Stimulated activated CD8-positive, alpha-beta memory T cell treated with anti-CD3 and anti-CD28 coated beads, Interleukin-2, amount 100 ng/mL, for 48 hours (primary cell): ENCODE results near the gene GDA.

Experiments
- DNase-seq, 2 donors: peaks; one replicate each; pipeline ENCODE4 v3.0.0-alpha.2; 2020; ENCODE audit warnings: low read depth in 2 of 2

Gene GDA

DNA sequence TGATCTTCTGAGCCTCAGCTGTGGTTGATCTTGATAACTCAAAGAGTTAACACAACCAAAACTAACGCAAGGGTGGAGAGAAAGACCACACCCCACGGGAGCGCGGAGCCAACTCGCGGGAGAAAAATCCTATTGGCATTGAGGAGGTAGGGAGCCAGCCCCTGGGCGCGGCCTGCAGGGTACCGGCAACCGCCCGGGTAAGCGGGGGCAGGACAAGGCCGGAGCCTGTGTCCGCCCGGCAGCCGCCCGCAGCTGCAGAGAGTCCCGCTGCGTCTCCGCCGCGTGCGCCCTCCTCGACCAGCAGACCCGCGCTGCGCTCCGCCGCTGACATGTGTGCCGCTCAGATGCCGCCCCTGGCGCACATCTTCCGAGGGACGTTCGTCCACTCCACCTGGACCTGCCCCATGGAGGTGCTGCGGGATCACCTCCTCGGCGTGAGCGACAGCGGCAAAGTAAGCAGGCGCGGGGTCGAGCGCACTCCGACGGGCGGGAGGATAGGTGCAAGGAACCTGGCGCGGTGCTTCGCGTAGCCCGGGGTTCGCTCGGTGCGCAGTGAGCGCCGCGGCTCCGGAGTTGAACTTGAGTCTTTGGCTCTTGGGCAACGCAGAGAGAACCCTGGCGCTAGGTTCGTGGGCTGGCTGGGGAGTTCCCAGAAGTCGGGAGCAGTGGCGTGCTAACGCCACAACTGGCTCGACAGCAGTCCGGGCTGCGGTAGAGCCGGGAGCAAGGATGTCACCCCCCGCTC is at the start of gene GDA:
GDA (plus strand) TSS at position 210 of the 745 bp plus-strand sequence; CDS start at position 330, 120 bp downstream.
- no peak for DNase-seq

DNA sequence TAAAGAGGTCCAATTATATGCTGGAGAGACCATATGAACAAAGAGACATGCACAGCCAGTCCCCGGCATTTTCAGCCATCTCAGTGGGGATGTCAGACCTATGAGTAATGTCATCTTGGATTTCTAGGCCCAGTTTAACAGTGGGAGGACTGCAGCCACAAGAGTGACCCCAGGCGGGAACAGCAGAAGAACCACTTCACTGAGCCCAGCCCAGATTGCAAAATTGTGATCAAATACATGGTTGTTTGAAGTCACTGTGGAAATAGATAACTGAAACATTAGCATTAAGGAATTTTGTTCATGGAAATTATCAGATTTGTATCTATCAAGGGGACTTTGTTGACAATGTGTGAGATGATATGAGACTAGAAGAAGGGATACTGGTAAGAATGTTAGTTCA is 46.7 kb upstream of the GDA start:
- no peak for DNase-seq

DNA sequence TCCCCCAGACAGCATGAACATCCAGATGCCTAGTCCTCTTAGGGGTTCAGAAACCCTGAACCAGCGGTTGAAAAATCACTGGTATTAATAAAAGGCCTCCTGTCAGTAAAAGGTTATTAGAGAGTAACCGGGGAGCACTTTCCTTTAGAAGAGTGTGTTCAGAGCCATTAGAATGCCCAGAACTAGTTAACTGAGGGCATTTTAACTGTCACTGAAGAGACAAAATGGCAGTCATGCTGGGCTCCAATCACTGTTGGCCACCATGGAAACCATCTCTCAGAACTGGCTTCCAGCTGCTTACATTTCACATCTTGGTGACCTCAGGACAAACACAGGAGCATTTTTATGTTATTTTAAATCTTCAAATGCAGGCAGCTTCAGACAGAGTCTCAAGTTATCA is 36.2 kb upstream of the GDA start:
- no peak for DNase-seq

DNA sequence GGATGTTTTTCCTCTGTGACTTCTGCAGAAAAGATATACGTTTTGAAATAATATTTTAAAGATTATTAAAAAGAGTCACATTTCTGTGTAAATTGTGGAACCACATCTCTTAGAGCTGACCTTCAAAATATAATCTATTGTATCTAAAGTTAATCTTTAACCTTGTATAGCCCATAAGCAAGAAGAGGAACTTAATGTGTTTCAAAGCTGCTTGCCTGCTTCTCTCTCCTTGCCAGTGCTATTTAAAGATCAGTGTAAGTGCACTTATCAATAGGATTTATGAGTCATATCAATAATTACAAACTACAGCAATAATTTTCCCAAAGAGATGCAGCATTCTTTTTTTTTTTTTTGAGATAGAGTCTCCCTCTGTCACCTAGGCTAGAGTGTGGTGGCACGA is 29.4 kb upstream of the GDA start:
- no peak for DNase-seq

DNA sequence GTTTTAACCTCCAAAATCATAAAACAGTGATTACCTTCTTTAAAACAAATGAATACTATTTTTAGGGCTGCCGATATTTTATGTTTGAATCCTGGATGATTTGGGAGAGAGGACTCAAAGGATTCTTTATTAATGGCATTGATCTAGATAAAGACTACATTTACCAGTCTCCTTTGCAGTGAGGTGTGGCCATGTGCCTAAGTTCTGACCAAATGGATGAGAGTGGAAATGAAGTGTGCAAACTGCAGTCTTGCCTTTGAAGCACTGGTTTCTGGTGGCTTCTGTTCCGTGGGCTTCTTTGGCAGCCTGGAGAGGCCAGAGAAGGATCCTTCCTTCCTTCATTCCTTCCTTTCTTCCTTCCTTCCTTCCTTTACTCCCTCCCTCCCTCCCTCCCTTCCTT is 24.3 kb upstream of the GDA start:
- DNase-seq, result no peak

DNA sequence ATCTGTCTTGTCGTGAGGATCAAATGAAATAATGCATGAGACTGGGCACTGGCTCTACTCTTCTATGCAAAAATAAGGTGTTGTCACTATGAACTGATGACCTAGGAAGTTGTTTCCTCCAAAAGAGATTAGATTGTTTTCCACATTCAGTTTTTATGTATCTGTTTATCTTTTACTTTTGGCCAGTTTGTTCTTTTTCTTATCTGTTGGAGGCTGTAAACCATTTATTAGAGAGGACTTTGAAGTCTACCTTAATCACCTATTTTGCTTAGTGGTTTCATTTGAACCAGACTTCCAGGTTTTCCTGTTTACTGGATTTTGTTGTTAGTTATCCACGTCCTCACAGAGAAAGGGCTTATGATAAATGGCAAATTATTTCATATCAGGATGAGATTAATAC is 21.5 kb upstream of the GDA start:
- DNase-seq, result no peak

DNA sequence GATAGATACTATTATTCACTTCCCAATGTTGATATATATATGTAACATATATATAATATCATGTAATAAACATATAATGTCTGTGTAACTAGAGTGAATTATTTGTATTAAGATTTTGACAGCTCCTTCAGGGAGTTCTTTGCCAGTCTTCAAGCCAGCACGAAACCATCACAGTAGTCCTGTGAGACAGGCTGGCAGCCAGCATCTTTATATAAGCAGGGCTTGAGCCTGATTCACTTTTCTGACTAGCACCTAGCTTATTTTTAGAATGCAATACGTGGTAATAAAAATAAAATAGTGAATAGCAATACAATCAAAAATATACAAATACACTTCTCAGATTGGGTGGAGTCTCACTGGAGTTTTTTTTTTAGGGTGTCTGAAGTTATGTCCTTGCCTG is 20.7 kb upstream of the GDA start:
- no peak for DNase-seq

DNA sequence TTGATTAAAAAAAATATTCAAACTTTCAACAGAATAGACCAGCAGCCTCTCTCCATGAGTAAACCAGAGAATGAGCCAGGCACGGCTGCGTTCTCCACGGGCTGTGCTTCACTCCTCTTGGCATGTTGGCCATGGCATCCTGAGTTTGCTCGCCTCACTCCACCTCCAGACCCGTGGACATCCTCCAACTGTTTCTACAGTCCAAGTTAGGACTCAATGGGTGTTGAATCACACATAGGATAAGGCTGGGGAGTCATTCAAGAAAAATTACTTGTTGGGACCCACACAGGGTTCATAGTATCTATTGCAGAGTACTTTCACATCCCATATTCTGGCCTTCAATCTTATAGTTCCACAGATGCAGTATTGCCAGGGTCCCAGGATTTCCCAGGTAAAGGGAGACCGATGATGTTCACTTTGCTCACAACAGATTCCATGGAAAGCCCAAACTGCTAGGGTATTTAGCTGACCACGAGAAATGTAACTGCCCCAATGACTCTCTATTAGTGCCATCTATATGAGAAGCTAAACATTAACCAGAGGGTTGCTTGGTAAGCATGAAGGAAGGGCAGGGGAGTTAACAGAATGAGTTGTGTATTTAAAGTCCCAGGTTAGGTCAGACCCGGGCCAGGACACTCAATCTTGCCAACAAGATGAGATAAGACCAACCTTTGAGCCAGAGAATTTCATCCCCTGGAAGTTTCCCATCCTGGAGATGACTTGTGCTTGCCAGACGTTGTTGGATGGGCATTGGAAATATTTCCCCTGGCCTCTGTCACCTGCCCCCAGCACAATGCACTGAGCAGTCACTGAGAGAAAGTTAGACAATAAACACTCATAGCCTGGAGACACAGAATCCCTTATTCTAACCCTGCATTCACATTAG is 19.7 kb upstream of the GDA start:
- no peak for DNase-seq

DNA sequence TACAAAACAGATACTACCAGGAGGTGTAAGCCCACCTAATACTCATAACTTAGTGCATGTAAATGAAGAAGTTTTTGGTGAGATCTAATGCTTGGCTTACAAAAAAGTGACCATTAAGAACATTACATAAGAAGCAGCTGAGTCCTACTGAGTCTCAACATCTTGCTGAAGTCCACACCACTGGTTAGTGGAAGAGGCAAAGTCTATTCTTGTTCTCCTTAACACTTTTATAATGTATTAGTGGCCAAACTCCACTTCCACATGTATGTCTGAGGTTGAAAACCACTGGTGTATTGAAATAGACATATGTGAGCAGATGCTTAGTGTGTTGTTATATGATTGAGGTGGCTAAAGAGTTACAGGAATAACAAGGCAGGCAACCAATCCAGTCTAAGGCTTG is 18.9 kb upstream of the GDA start:
- DNase-seq, result no peak

DNA sequence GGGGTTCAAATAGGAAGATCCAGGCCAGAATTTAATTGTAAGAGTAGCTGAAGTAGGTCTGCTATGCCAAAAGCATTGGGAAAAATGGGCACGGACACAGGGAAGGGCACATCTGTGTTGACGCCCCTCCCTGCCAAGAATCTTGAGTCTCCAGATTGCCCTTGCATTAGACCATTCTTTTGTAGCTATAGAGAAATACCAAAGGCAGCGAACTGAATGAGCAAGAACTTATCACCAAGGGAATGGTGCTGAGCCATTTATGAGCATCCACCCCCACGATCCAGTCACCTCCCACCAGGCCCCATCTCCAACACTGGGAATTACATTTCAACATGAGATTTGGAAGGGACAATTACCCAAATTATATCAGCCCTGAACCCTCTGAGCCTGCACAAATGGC is 18.0 kb upstream of the GDA start:
- no peak for DNase-seq

DNA sequence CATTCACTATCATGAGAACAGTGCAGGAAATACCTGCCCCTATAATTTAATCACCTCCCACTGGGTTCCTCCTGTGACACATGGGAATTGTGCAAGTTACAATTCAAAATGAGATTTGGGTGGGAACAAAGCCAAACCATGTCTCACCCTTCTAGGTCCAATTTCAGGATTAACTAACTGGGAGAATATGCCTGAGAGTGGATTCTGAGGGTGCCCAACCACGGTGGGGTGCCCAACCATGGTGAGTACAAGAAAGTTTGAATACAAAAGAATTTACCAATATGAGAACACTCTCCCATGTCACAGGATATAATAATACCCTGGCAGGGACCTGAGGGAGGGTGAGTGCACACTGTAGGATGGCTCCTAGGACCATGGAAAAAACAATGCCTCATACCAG is 17.2 kb upstream of the GDA start:
- DNase-seq, result no peak

DNA sequence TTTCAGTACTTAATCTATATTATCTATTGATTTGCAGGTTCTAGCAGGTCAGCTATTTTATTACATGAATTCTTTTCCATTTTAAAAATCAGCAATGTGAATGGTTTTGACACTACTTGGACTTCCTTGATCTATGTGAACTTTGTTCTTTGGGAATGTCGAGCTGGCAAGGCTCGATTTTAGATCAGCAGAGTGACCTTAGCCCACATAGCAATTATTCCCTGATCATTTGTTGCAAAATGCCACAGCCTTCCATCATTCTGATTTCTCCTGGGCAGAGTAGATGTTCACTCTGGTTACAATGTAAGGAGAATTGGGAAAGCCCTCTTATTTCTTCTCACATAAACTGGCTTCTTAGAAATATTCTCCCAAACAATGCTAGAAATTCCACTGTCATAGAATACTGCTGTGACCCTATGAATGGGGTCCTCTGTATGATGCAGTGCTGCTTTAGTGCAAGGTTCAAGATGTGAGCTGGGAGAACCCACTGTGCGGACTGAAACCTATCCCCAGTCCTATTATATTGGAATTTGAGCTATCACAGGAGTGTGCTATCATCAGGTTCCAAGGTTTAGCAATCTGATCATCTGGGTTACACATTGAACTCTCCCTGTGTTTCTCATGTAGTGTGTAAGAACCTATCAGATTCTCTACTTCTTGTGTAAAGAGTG is 15.7 kb upstream of the GDA start:
- DNase-seq, result no peak

DNA sequence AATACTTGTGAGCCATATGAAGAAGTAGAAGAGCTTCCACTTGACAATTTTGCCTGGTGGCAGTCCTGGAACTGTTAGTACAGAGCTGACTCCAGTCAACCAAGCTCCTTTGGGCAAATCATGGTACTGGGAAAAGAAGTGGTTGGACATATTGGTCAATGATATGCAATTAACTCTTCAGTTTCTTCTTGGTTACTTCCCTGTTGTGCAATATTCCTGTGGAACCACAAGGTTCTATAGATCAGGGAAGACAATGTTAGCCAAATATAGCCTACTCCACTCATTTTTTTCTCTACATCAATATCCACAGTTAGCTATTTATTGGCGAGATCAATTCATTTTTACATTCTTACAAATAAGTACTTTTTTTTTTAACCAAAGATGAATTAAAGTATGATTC is 14.4 kb upstream of the GDA start:
- no peak for DNase-seq

DNA sequence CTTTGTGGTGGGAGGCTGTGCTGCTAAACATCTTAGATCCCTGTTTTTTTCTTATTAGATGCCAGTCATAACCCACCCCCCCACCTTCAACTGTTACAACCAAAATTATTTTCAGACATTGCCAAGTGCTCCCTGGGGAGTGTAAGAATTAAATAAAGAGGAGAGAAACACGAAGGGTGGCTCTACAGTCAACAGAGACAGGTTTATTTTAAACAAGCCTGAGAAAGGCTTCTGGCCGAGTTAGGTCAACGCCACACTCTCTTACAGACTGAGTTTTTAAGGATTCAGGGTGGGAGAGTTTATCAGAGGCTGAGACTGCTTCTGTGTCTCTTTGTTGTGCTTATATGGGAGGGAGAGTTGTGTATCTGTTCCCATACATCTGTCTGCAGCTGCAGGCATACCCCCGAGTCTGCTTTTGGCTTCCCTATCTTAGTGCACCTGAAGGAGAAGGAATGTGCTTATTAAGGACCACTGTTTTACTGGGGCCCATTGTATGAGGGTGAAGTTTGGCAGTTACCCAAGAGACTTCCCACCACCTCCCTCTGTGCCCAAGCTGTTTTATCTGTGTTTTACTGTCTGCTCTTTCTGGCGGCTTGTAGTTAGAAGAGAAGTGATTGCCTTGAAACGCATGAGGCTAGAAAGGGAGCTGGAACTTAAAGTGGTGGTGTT is 11.4 kb upstream of the GDA start:
- no peak for DNase-seq

DNA sequence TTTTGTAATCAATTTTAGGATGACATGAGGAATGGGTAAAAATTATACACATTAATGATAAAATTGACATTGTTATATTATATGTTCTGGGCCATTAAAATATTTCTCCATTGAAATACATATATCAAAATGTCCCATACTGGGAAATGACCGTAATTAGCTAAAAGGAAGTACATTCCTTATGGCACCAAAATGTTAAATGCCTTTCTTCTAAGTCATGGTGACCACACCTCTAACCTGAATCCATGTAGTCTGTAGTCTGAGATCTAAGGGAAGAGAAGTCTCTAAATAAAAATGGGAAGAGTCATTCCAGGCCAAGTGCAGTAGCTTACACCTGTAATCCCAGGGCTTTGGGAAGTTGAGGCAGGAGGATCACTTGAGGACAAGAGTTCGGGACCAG is 10.0 kb upstream of the GDA start:
- DNase-seq, result no peak

DNA sequence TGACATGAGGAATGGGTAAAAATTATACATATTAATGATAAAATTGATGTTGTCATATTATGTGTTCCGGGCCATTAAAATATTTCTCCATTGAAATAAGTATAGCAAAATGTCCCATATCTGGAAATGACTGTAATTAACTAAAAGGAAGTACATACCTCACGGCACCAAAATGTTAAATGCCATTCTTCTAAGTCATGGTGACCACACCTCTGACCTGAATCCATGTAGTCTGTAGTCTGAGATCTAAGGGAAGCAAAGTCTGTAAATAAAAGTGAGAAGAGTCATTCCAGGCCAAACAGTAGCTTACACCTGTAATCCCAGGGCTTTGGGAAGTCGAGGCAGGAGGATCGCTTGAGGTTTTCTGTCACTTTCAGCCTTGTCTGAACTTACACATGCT is 8.7 kb upstream of the GDA start:
- DNase-seq, result no peak

DNA sequence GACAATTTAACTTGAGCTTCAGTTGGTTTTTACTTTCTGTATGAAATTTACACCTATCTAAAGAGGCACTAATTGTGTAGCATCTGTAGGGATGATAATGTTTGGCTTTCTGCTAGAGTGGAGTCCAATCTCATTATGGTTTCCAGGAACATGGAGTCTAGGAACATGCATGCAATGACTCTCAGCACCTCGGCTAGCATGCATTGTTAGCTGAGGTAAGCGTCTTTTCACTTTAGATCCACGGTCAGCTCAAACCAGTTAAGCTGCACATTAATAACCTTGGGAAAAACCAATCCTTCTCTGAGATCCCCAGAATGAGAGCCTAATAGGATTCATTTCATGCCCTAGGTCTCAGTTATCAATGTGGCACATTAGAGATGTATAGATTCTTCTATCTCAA is 7.8 kb upstream of the GDA start:
- DNase-seq, result no peak

DNA sequence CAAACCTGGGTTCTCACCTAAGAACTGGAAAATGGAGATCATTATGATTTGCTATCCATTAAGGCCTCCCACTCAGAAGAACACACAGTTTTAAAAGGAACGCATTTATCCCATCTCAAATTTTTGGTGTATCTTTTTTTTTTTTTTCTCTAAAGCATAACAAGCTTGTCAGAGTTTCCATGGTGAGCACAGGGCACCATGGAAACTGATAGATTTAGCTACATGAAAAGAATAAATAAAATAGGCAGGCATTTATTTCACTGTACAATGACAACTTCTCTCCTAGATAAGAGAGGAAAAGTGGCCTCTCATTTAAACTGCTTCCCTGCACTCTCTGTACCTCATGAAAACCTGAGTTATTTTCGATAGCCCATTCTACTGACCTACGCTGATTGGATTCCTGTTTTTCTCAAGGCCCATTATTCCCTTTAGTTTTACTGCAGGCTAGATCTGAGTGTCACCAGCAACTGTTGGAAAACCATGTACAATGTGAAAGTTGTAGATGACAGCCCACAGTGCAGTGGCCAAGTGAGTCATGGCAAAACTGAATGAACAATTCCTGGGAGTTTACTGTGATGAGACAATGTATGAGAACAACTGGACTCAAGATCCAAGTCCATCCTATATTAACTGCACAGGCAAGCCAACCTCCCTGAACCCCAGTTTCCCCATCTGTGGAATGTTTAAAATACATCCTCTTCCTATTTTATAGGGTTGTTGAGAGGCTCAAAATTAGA is 4.3 kb upstream of the GDA start:
- DNase-seq, result no peak

DNA sequence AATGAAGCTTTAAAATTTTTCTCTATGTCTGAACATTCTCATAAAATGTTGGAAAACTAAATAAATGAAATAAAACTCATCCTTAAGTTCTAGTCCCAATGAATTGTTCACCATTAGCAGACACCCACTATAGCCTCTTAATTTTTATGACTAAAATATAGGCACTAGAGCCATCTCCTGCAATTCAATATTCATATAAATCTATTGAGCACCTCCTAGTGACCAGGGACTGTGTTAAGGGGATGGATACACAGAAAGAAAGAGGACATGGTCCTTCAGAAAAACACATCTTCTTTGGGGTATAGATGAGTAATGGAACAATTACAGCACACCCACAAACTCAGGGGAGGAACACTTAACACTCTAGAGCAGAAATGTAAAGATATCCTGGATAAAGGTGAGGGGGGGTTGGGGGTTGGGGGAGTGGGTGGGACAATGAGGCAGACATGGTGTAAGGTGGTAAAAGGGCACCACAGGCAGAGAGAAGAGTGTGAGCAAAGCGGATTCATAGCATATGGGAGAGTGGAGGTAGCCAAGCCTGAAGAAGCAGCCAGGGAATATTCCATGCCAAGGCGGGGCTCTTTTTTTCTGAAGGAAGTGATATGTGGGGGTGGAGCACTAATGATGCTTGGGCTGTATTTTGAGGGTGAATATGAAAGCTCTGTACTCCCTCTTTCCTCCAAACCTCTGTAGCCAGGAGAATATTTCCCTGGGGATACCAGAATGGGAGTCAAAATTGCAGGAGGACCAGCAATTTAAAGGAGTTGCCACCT is 3.3 kb upstream of the GDA start:
- no peak for DNase-seq

DNA sequence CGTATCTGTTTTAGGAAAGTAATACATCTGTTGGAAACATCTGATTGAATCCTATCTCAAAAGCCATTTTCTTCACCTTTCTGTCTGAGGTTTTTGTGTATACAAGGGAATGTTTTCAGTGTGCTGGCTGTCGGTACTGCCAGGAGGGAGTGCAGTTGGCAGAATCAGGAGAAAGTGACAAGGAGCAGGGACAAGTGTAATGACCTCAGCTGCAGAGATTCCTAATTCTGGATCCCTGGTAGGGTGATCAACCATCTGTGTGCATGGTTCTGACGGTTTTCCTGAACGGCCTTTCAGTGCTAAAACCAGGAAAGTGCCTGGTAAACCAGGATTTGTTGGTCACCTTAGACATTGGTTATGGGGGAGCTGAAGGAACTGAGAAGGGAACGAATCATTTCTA is 1.6 kb upstream of the GDA start:
- no peak for DNase-seq

DNA sequence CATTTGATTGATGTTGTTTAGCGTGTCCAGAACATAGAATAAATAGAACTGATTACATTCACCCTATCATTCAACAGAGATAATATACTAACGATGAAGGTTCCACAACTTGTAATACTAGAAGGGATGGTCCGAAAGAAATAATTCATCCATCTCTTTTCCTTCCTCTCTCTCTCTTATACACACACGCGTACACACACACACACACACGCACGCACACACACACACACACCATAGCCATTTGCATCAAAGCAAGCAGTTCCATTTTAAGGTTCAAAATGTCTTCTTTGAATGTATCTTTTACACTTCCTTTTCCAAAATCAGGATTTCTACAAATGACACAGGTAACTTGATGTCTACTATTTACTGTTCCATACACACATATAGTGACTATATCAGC is 887 bp downstream of the GDA start:
- DNase-seq, result no peak
